Esophagus muscularis mucosa (tissue), 4 donors: Measurements from ENCODE around the gene DROSHA. TPM values are rescaled to one million over a fixed set of nuclear protein-coding genes. Genes with fewer than 3 reads are reported as not detected.

Experiments used
- DNase-seq: peaks from one replicate; pipeline ENCODE4 v3.0.0-alpha.2; 2017; ENCODE audit errors: extremely low spot score
- H3K27ac ChIP-seq, 4 donors: fragments of 200-600 bp; sonication (generic); replicated peaks in 1 of 4; 1 replicate in 3 of 4; 2 replicates in 1 of 4; pipeline ENCODE4 v1.5.1; 2016 to 2019; ENCODE audit warnings: mild to moderate bottlenecking in 1 of 4
- H3K27me3 ChIP-seq, 4 donors: fragments of 200-600 bp; sonication (generic); one replicate each; pipeline versions ENCODE4 v1.5.1 to v1.6.0; 2016 to 2019
- H3K36me3 ChIP-seq, 4 donors: fragments of 200-600 bp; sonication (generic); one replicate each; pipeline ENCODE4 v1.5.1; 2016 to 2019
- H3K4me1 ChIP-seq, 4 donors: fragments of 200-600 bp; sonication (generic); one replicate each; pipeline ENCODE4 v1.5.1; 2016 to 2019
- H3K4me3 ChIP-seq, 4 donors: fragments of 200-600 bp; sonication (generic); 1 replicate in 2 of 4; 2 replicates in 2 of 4; pipeline ENCODE4 v1.5.1; 2016 to 2019; ENCODE audit warnings: mild to moderate bottlenecking in 4 of 4, moderate library complexity in 1 of 4
- H3K9me3 ChIP-seq, 4 donors: fragments of 200-600 bp; sonication (generic); 1 replicate in 3 of 4; 2 replicates in 1 of 4; pipeline ENCODE4 v1.5.1; 2016 to 2019
- CTCF ChIP-seq, 3 experiments: fragments of 200-600 bp in 2 of 3; fragments of 450-650 bp in 1 of 3; sonication (generic) in 2 of 3; IDR thresholded peaks; one replicate each; pipeline ENCODE4 v1.5.1; 2017 to 2019; ENCODE audit warnings: antibody characterized with exemption in 3 of 3, mild to moderate bottlenecking in 2 of 3, moderate library complexity in 1 of 3
- EP300 ChIP-seq: sonication (generic); formaldehyde crosslinking; IDR thresholded peaks from one replicate; pipeline ENCODE4 v1.6.1; 2017; ENCODE audit warnings: antibody characterized with exemption
- POLR2A ChIP-seq: fragments of 450-650 bp; IDR thresholded peaks from one replicate; pipeline ENCODE4 v1.6.1; 2017; ENCODE audit warnings: antibody characterized with exemption, moderate library complexity, mild to moderate bottlenecking, low read depth
- POLR2AphosphoS5 ChIP-seq, 2 donors: sonication (generic); formaldehyde crosslinking; IDR thresholded peaks; one replicate each; pipeline ENCODE4 v1.6.1; 2017; ENCODE audit warnings: antibody characterized with exemption in 2 of 2
- WGBS: methylation state at CpG from one replicate; pipeline ENCODE4 v1.1.5; 2018; 5-methylcytosine and 5-hydroxymethylcytosine counted together
- intact Hi-C: fragments of 100-400 bp; cut with DNase I; formaldehyde crosslinking; loops from one replicate; pipeline ENCODE4 v1.15.1; 2023
- total RNA-seq, 4 donors: library from RNA; depleted of rRNA; stranded (reverse); fragments of >200 nt; gene quantifications; one replicate each; pipeline versions ENCODE4 v1.1.0 to v1.2.1, GENCODE V29; 2016

The DROSHA gene
- total RNA-seq, 4 donors from 2014 or later = 27.5 to 47.0 (median 36.6) TPM

GRCh38 chr5:31392061-31392460 is 139.8 kb downstream of the DROSHA start:
- Histone ChIP-seq H3K9me3 (peaks cover 0 to 14% (median 12%) of the 10 kb centered on the region in 4 donors), H3K4me1 (no peaks in the 10 kb centered on the region), H3K36me3 (no peaks in the 10 kb centered on the region), H3K4me3 (no peak overlapping the region), H3K27ac (no peak overlapping the region), H3K27me3 (no peaks in the 10 kb centered on the region)
- intact Hi-C loops = no loop called here
- WGBS = 87% methylated on average over 3 of the region's 3 CpGs
- no peak for DNase-seq
- TF ChIP-seq POLR2A = no peak
- TF ChIP-seq POLR2AphosphoS5 (IDR thresholded peaks at IDR 0.05) = no peak
- no peak for TF ChIP-seq CTCF (IDR thresholded peaks at IDR 0.05)
- TF ChIP-seq EP300 = no peak

- TF ChIP-seq EP300 (no peak), POLR2AphosphoS5 (IDR thresholded peaks at IDR 0.05) (no peak), POLR2A (no peak), CTCF (IDR thresholded peaks at IDR 0.05) (no peak)
- H3K27ac ChIP-seq = no peak overlapping the region
- WGBS = 86% methylated on average over 5 of the region's 5 CpGs
- H3K4me3 ChIP-seq = no peak overlapping the region
- intact Hi-C loops = no loop called here
- DNase-seq = no peak
- no peaks in the 10 kb centered on the region for H3K4me1 ChIP-seq
- no peaks in the 10 kb centered on the region for H3K27me3 ChIP-seq
- H3K9me3 ChIP-seq = peaks cover 0 to 14% (median 12%) of the 10 kb centered on the region in 4 donors
- no peaks in the 10 kb centered on the region for H3K36me3 ChIP-seq
These were observed 141.6 kb downstream of the DROSHA start for GRCh38 chr5:31390256-31390655.

- no peak overlapping the region for H3K27ac ChIP-seq
- TF ChIP-seq EP300 = no peak
- TF ChIP-seq POLR2A = no peak
- TF ChIP-seq CTCF (IDR thresholded peaks at IDR 0.05) = no peak
- no peak for TF ChIP-seq POLR2AphosphoS5 (IDR thresholded peaks at IDR 0.05)
- H3K9me3 ChIP-seq = peaks cover 0 to 14% (median 12%) of the 10 kb centered on the region in 4 donors
- intact Hi-C loops = no loop called here
- no peak for DNase-seq
- WGBS = 85% methylated on average over 10 of the region's 10 CpGs
- no peaks in the 10 kb centered on the region for H3K4me1 ChIP-seq
- no peak overlapping the region for H3K4me3 ChIP-seq
- no peaks in the 10 kb centered on the region for H3K27me3 ChIP-seq
- H3K36me3 ChIP-seq = no peaks in the 10 kb centered on the region
These were observed 145.9 kb downstream of the DROSHA start for GRCh38 chr5:31385774-31386537.

- TF ChIP-seq CTCF (IDR thresholded peaks at IDR 0.05) = no peak
- TF ChIP-seq POLR2A = no peak
- TF ChIP-seq EP300 = no peak
- TF ChIP-seq POLR2AphosphoS5 (IDR thresholded peaks at IDR 0.05) = no peak
- Histone ChIP-seq H3K9me3 (peaks cover 0 to 9% (median 7%) of the 10 kb centered on the region in 4 donors), H3K36me3 (no peaks in the 10 kb centered on the region), H3K4me1 (no peaks in the 10 kb centered on the region), H3K4me3 (no peak overlapping the region), H3K27me3 (no peaks in the 10 kb centered on the region), H3K27ac (no peak overlapping the region)
- no peak for DNase-seq
- WGBS = 82% methylated on average over 3 of the region's 3 CpGs
- intact Hi-C loops = no loop called here
These were observed 148.2 kb downstream of the DROSHA start for GRCh38 chr5:31383734-31384133.
